ENCODE data around the gene LDHD.
"Not testable (repeated sequence)": the region's sequence is repeated elsewhere in the genome, so short reads cannot be mapped to it uniquely, and the experiment has no call there.

LDHD gene

DNA sequence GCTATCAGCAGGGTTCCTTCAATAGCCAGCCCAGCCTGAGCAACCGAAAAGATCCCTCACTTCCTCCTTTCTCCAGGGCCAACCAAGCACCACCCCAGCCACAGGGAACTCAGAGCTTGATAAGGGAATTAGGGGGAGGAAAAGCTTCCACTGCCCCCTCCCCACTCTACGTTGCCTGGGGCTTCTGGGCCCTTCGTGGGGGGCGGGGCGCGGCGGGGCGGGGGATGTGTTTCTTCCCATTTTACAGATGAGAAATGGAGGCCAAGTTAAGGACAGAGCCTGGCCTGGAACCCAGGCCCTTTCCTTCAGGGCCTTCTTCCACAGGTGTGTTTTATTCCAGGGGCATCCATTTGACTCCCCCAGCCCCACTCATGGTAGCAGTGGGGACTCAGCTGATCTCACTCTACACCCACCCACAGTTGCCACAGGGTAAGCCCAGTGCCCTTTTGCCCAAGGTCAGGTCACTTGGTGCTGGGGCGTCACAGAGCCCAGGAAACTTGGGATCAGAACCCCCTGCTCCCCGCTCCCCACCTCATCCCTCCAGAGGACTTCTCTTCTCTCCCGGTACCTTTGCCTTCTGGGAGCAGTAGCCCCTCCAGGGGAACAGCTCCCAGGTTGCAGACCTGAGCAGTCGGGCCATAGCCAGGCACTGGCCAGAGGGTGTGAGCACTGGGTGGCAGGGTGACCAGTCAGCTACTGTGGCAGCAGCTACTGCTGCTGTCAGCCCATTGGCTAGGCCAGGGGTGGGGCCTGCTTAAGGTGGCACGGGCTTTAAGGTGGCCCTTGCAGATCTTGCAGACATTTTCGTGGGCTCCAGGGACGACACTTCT, at the start of gene LDHD:
TSS of gene LDHD (minus strand) at position 700 of the 830 bp plus-strand sequence. CDS start at position 640, 60 bp downstream.
- DNase-seq: no peak

- no peak for DNase-seq
These were observed 43.8 kb upstream of the LDHD start for GRCh38 chr16:75160386-75160785.

DNA sequence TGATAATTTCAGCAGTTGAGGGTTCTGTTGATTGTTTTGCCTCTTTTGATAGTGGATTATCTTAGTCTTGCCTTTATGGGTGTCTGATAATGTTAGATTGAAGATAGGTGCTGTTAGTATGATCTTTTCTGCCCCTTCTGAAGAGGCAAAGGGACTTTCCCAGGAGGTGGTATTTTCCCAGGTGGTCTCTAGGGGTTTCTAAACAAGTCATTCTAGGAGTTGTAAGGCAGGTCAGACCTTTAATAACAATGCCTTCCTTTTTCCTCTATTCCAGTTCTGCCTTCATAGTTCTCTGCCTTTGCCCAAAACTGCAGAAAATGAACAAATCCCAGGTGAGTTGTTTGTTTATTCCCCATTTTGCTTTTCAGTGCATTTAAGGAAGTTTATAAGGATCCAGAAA, 36.1 kb upstream of the LDHD start:
- DNase-seq: no peak

DNA sequence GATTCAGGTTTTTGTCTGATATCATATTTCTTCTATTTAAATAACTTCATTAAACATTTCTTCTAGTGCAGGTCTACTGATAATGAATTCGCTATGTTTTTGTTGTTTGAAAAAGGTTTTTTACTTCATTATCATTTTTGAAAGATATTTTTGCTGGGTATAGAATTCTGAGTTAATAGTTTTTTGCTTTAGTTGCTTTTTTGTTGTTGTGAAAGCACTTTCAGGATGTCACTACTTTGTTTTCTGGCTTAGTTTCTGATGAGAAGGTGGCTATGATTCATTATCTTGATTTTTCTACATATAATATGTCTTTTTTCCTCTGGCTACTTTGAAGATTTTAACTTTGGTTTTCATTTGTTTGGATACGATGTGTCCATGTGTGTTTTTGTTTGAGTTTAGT, 35.2 kb upstream of the LDHD start:
- DNase-seq: no peak

- DNase-seq: peak; percentile 73
These were observed 32.0 kb upstream of the LDHD start, which contains the start of gene ZFP1 for GRCh38 chr16:75148311-75149195. Gene ZFP1, plus strand, starts transcription at chr16:75148524. Its CDS starts 4,428 bp downstream, at chr16:75152952.

- no peak for DNase-seq
These were observed 31.4 kb upstream of the LDHD start for GRCh38 chr16:75147968-75148310.

- DNase-seq: no peak
These were observed 27.4 kb upstream of the LDHD start for GRCh38 chr16:75143941-75144340.

- no peak for DNase-seq
These were observed 22.9 kb upstream of the LDHD start for GRCh38 chr16:75139498-75139897.

- no peak for DNase-seq
These were observed 22.1 kb upstream of the LDHD start for GRCh38 chr16:75138636-75139035.

DNA sequence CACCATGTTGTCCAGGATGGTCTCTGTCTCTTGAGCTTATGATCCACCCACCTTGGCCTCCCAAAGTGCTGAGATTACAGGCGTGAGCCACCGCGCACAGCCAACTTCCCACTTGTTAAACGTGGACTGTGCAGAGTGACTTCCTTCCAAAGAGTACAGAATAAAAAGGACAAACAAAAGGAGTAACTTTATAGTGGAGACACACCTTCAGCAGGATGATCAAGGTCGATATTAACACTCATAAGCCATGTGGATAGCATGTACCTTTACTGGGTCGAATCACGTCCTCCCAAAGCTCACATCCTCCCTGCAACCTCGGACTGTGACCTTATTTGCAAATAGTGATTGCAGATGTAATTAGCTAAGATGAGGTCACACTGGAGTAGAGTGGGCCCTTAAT, 21.7 kb upstream of the LDHD start:
- no peak for DNase-seq

- no peak for DNase-seq
These were observed 14.5 kb upstream of the LDHD start for GRCh38 chr16:75131081-75131480.

- no peak for DNase-seq
These were observed 13.7 kb upstream of the LDHD start for GRCh38 chr16:75130150-75130771.

GRCh38 chr16:75129421-75130149, 13.0 kb upstream of the LDHD start:
- not testable (repeated sequence) for DNase-seq

- no peak for DNase-seq
These were observed 11.3 kb upstream of the LDHD start for GRCh38 chr16:75127713-75128415.

DNA sequence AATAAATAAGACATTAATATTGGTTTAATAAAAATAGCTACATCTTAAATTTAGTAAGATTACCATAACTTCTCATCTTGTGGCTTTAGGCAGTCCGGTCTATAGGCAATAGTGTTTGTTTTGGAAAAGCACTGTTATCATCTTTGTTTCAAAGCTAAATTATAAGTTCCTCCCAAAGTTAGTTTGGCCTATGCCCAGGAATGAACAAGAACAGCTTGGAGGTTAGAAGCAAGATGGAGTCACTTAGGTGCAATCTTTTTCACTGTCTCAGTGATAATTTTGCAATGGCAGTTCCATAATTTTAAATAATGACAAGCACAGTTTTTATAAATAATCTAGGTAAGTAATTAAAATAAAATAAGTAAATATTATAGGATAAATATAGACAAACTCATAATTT, 6.0 kb upstream of the LDHD start:
- DNase-seq: no peak

DNA sequence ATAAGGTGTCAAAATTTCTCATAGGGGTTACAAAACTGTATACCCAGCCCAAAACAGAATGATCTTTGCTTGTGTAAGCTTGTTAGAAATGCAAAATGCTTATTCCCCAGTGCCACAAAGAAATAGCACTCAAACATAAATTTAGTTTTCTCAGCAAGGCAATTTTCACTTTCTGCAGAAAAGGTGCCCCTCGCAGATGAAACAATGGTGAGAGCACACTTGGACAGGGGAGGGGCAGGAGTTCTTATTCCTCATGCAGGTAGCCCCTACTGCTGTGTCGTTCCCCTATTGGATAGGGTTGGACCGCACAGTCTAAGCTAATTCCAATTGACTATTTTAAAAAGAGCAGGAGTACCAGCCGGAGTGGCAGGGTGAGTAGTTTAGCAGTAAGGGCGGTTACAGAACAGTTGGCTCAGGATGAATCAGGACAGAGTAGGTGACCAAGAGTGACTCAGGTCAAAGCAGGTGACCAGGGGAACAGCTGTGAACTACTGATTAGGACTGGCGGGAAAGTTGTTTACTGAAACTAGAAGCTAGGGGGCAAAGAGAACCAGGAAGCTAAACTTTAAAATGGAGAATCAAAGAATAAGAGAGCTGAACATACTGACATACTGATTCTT, 5.5 kb upstream of the LDHD start:
- DNase-seq: no peak

DNA sequence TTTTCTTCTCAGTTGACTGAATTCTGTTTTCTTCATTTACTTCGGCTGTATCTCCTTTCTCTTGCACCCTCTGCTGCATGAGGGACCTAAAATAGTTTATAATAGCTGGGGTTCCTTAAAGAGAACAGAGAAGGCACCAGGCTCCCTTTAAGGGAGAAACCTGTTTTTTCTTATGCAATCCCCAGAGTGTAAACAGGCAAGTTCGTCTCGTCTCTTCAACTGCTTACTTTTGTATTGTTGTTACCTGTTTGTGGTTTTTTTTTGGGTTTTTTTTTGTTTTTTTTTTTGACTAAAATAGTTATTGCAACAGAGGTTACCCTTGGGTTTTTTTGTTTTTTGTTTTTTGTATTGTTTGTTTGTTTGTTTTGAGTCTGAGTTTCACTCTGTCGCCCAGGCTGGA, 3.7 kb upstream of the LDHD start:
- DNase-seq: no peak

DNA sequence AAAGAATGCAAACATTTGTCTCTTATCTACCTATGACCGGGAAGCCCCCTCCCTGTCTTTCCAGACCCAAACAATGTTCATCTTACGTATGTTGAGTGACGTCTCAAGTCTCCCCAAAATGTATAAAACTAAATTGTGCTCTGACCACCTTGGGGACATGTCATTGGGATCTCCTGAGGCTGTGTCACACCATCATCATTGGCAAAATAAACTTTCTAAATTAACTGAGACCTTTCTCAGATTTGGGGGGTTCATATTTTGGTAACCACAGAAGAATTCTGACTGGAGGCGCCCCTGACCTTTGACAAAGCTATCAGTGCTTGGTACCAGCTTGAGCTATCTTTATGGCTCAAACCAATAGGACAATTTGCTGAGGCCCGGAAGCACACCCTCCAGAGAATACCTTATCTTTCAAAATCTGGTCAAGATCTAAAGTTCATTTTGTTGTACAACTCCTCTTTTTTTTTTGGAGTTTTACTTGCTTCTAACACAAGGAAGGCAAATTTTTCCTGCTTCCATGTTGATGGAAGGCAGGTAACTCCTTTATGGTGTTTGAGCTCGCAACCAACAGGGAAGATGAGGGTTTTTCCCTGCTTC, 2.5 kb upstream of the LDHD start:
- DNase-seq: no peak

DNA sequence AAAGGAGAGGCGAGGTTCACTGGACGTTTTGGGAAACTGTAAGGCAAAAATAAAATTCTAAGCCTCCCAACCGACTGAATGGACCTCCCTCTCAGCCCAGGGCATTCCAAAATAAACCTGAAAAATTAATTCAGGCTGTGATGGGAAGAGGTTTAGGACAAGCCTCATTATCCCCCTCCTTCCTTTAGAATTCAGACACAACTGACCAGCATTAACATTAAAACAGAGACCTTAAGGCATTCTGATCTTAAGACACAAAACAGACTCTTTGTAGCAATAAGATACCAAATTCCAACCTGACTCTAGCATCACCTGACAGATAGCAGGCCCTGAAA, 298 bp upstream of the LDHD start:
- DNase-seq: no peak

DNA sequence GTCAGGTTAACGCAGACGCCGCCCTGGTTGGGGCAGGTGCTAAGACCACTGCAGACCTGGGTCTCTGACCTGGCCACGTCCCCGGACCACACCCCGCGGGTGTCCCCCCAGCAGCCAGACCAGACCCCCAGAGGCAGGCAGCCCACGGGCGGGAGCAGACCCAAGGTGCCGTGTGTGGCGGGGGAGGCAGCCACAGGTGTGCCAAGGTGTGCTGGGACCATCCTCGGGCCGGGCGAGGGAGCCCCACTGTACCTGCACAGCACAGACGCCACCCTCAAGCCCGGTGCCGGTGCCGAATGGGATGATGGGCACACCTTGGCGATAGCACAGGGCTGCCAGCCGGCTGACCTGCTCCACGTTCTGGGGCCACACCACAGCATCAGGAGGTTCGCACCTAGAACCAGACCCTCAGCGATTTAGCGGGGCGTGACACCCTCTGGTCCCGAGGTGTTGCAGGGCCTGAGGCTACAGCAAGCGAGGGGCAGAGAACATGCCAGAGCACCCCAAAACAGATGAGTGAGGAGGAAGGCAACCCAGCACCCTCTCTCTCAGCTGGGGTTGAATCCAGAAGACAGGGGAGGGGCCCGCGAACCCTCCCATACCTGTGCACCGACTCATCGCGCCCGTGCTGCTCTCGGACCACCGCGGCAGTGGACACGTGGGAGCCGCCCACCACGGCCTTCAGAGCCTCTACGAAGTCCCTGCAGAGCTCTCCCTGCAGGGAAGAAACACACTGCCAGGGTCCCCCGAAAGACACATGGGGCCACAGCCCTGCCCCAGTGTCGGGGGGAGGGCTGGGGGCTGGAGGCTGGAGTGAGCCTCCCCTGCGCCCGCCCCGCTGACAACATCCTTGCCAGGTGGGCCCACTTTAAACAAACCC, 1.4 kb downstream of the LDHD start:
- no peak for DNase-seq

All from NCI-H1694 treated with DMSO at 0.1 percent for 48 hours (cell line).